ENCODE data around the gene DLST.

The DLST gene

DNA sequence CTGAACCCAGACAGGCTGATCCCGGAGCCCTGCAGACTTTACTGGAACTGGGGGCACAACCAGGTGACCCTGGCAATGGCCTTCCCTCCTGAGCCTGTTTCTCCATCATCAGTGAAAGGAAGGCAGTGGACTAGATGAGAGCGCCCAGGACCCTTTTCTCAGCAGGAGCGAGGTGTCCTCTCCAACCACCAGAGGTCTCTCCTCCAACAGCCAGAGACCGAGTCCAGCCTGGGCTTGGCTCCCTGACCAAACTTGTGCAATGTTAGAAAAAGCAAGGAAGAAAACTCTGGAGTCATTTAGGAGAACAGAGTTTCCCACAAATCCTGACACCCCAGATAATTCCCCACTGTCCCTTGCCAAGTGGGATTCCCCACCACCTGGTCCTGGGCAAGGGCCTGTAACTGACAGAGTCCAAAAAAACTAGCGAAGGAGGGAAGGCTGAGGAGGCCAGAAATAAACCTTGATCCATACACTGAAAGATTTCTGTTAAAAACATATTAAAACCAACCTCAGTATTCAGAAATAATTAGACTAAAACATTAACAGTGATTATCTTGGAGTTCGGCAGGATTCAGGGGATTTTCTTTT lies 32.4 kb downstream of the DLST start:
- Histone ChIP-seq H3K9me3 (ENCODE audit: control insufficient read depth, insufficient read depth, low read depth, low read length) (no peaks in the 10 kb centered on the region), H3K27ac (ENCODE audit: extremely low read depth, low read depth, low read length) (no peak overlapping the region), H3K36me3 (ENCODE audit: control insufficient read depth in 2 of 2, insufficient read depth in 1 of 2, low read length in 2 of 2) (peaks cover 0 to 3% of the 10 kb centered on the region in 2 experiments; a peak in 2 of 3 replicates), H3K4me3 (ENCODE audit: low read depth, low read length) (no peak overlapping the region), H3K4me1 (ENCODE audit: control insufficient read depth, insufficient read depth, low read length) (no peaks in the 10 kb centered on the region)
- ChIA-PET CTCF (interaction anchor here (0.6 to 1.6 kb wide), 5 partner anchors 16 to 200 kb away, joined by 3 to 5 read pairs (median 3); no protein-coding TSS in a partner anchor), POLR2A (no interaction called here)
- peak; percentile 36 for TF ChIP-seq ZNF654 (tag by site-specific recombination; IDR thresholded peaks at IDR 0.05; ENCODE audit: low read depth)
- TF ChIP-seq, protein P1, sequence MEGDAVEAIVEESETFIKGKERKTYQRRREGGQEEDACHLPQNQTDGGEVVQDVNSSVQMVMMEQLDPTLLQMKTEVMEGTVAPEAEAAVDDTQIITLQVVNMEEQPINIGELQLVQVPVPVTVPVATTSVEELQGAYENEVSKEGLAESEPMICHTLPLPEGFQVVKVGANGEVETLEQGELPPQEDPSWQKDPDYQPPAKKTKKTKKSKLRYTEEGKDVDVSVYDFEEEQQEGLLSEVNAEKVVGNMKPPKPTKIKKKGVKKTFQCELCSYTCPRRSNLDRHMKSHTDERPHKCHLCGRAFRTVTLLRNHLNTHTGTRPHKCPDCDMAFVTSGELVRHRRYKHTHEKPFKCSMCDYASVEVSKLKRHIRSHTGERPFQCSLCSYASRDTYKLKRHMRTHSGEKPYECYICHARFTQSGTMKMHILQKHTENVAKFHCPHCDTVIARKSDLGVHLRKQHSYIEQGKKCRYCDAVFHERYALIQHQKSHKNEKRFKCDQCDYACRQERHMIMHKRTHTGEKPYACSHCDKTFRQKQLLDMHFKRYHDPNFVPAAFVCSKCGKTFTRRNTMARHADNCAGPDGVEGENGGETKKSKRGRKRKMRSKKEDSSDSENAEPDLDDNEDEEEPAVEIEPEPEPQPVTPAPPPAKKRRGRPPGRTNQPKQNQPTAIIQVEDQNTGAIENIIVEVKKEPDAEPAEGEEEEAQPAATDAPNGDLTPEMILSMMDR (tag by site-specific recombination; IDR thresholded peaks at IDR 0.05) = peak; percentile 35; the same call in 1 of the 2 replicates
- no peak for TF ChIP-seq ZBTB21 (tag by site-specific recombination; IDR thresholded peaks at IDR 0.05)
- TF ChIP-seq, protein P2, sequence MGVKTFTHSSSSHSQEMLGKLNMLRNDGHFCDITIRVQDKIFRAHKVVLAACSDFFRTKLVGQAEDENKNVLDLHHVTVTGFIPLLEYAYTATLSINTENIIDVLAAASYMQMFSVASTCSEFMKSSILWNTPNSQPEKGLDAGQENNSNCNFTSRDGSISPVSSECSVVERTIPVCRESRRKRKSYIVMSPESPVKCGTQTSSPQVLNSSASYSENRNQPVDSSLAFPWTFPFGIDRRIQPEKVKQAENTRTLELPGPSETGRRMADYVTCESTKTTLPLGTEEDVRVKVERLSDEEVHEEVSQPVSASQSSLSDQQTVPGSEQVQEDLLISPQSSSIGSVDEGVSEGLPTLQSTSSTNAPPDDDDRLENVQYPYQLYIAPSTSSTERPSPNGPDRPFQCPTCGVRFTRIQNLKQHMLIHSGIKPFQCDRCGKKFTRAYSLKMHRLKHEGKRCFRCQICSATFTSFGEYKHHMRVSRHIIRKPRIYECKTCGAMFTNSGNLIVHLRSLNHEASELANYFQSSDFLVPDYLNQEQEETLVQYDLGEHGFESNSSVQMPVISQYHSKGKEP (tag by site-specific recombination; IDR thresholded peaks at IDR 0.05) = no peak

DNA sequence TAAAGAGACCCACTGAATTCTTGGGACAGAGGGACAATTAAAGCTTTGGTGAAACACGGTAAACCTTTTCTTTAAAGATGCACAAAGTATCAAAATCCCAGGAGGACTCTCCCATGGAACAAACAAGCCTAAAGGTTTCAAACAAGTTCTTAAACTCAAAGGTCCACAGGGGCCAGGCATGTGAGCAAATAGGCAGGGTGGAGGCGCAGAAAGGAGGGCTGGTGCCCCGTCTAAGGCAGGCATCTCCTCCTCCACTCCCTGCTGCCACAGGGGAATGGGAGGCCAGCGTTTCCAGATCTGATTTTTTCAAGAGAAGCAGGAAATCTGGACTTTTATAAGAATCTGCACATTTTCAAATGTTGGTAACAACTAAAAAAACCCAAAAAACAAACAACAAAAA lies 33.7 kb downstream of the DLST start:
- ChIA-PET POLR2A (no interaction called here), CTCF (interaction anchor here (1.0 to 1.6 kb wide), 3 partner anchors 10 to 54 kb away, joined by 3 to 4 read pairs (median 3); no protein-coding TSS in a partner anchor)
- no peaks in the 10 kb centered on the region for H3K9me3 ChIP-seq (ENCODE audit: control insufficient read depth, insufficient read depth, low read depth, low read length)
- no peaks in the 10 kb centered on the region for H3K4me1 ChIP-seq (ENCODE audit: control insufficient read depth, insufficient read depth, low read length)
- H3K36me3 ChIP-seq (ENCODE audit: control insufficient read depth in 2 of 2, insufficient read depth in 1 of 2, low read length in 2 of 2) = peaks cover 0 to 8% of the 10 kb centered on the region in 2 experiments; a peak in 2 of 3 replicates
- TF ChIP-seq ZNF274 (IDR thresholded peaks at IDR 0.05; ENCODE audit: low read length) (no peak), ZNF274 (tag by site-specific recombination; IDR thresholded peaks at IDR 0.05; ENCODE audit: borderline replicate concordance) (no peak), RBAK (tag by site-specific recombination; IDR thresholded peaks at IDR 0.05) (no peak), ZNF560 (tag by site-specific recombination; IDR thresholded peaks at IDR 0.05; ENCODE audit: borderline replicate concordance) (no peak), ZNF169 (tag by site-specific recombination; IDR thresholded peaks at IDR 0.05) (no peak), ZNF777 (tag by site-specific recombination; IDR thresholded peaks at IDR 0.05; ENCODE audit: borderline replicate concordance) (no peak), GLI2 (tag by site-specific recombination; IDR thresholded peaks at IDR 0.05; ENCODE audit: borderline replicate concordance, low read depth) (no peak), ZNF747 (tag by site-specific recombination; IDR thresholded peaks at IDR 0.05) (no peak), ZNF701 (tag by site-specific recombination; IDR thresholded peaks at IDR 0.05) (no peak)
- TF ChIP-seq, protein P3, sequence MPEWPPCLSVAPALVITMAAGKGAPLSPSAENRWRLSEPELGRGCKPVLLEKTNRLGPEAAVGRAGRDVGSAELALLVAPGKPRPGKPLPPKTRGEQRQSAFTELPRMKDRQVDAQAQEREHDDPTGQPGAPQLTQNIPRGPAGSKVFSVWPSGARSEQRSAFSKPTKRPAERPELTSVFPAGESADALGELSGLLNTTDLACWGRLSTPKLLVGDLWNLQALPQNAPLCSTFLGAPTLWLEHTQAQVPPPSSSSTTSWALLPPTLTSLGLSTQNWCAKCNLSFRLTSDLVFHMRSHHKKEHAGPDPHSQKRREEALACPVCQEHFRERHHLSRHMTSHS (tag by site-specific recombination; IDR thresholded peaks at IDR 0.05) = no peak
- TF ChIP-seq, protein P4, sequence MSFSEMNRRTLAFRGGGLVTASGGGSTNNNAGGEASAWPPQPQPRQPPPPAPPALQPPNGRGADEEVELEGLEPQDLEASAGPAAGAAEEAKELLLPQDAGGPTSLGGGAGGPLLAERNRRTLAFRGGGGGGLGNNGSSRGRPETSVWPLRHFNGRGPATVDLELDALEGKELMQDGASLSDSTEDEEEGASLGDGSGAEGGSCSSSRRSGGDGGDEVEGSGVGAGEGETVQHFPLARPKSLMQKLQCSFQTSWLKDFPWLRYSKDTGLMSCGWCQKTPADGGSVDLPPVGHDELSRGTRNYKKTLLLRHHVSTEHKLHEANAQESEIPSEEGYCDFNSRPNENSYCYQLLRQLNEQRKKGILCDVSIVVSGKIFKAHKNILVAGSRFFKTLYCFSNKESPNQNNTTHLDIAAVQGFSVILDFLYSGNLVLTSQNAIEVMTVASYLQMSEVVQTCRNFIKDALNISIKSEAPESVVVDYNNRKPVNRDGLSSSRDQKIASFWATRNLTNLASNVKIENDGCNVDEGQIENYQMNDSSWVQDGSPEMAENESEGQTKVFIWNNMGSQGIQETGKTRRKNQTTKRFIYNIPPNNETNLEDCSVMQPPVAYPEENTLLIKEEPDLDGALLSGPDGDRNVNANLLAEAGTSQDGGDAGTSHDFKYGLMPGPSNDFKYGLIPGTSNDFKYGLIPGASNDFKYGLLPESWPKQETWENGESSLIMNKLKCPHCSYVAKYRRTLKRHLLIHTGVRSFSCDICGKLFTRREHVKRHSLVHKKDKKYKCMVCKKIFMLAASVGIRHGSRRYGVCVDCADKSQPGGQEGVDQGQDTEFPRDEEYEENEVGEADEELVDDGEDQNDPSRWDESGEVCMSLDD (tag by site-specific recombination; IDR thresholded peaks at IDR 0.05) = no peak
- no peak overlapping the region for H3K27ac ChIP-seq (ENCODE audit: extremely low read depth, low read depth, low read length)
- no peak overlapping the region for H3K4me3 ChIP-seq (ENCODE audit: low read depth, low read length)
